Measurements from ENCODE around the gene SLC13A1.

Gene SLC13A1

GRCh38 chr7:123126171-123126570 lies 73.6 kb downstream of the SLC13A1 start:
- H3K36me3 ChIP-seq (ENCODE audit: insufficient read depth, low read length) = no peaks in the 10 kb centered on the region
- no peak for DNase-seq (ENCODE audit: low read depth, low spot score)
- H3K9ac ChIP-seq (ENCODE audit: insufficient read length) = no peak overlapping the region
- TF ChIP-seq FOXP2 (optimal IDR thresholded peaks at IDR 0.05; ENCODE audit: control extremely low read depth, extremely low read length, insufficient read depth) (no peak), EZH2 (IDR thresholded peaks at IDR 0.05) (no peak), POLR2AphosphoS5 (IDR thresholded peaks at IDR 0.05; ENCODE audit: borderline replicate concordance, low read depth, low read length) (no peak)
- no peak overlapping the region for H3K27ac ChIP-seq
- H3K9me3 ChIP-seq (ENCODE audit: low read depth, low read length) = no peaks in the 10 kb centered on the region
- no peak overlapping the region for H3K4me3 ChIP-seq

- H3K36me3 ChIP-seq (ENCODE audit: insufficient read depth, low read length) = no peaks in the 10 kb centered on the region
- H3K9me3 ChIP-seq (ENCODE audit: low read depth, low read length) = no peaks in the 10 kb centered on the region
- TF ChIP-seq POLR2AphosphoS5 (IDR thresholded peaks at IDR 0.05; ENCODE audit: borderline replicate concordance, low read depth, low read length) (no peak), EZH2 (IDR thresholded peaks at IDR 0.05) (no peak), FOXP2 (optimal IDR thresholded peaks at IDR 0.05; ENCODE audit: control extremely low read depth, extremely low read length, insufficient read depth) (no peak)
Measured at GRCh38 chr7:123125231-123125630, 74.5 kb downstream of the SLC13A1 start.

GRCh38 chr7:123122916-123123315 lies 76.9 kb downstream of the SLC13A1 start:
- Histone ChIP-seq H3K27ac (peak overlapping the region; percentile 79), H3K36me3 (ENCODE audit: insufficient read depth, low read length) (no peaks in the 10 kb centered on the region), H3K9me3 (ENCODE audit: low read depth, low read length) (no peaks in the 10 kb centered on the region), H3K4me3 (peak overlapping the region; percentile 17; the same call in 1 of the 2 replicates), H3K9ac (ENCODE audit: insufficient read length) (no peak overlapping the region)
- TF ChIP-seq EZH2 (IDR thresholded peaks at IDR 0.05) (no peak), FOXP2 (optimal IDR thresholded peaks at IDR 0.05; ENCODE audit: control extremely low read depth, extremely low read length, insufficient read depth) (no peak), POLR2AphosphoS5 (IDR thresholded peaks at IDR 0.05; ENCODE audit: borderline replicate concordance, low read depth, low read length) (no peak)
- DNase-seq (ENCODE audit: low read depth, low spot score) = no peak

More at GRCh38 chr7:123125231-123125630, 74.5 kb downstream of the SLC13A1 start:
- no peak overlapping the region for H3K4me3 ChIP-seq
- no peak overlapping the region for H3K27ac ChIP-seq
- no peak overlapping the region for H3K9ac ChIP-seq (ENCODE audit: insufficient read length)
- no peak for DNase-seq (ENCODE audit: low read depth, low spot score)

- no peak for TF ChIP-seq FOXP2 (optimal IDR thresholded peaks at IDR 0.05; ENCODE audit: control extremely low read depth, extremely low read length, insufficient read depth)
- TF ChIP-seq POLR2AphosphoS5 (IDR thresholded peaks at IDR 0.05; ENCODE audit: borderline replicate concordance, low read depth, low read length) = peak; percentile 34; the same call in 1 of the 2 replicates
- no peak for TF ChIP-seq EZH2 (IDR thresholded peaks at IDR 0.05)
- Histone ChIP-seq H3K27ac (peak overlapping the region; percentile 94), H3K9me3 (ENCODE audit: low read depth, low read length) (no peaks in the 10 kb centered on the region)
Measured at GRCh38 chr7:123120286-123120685, 79.5 kb downstream of the SLC13A1 start.

GRCh38 chr7:123115331-123115730 lies 84.4 kb downstream of the SLC13A1 start:
- Histone ChIP-seq H3K36me3 (ENCODE audit: insufficient read depth, low read length) (no peaks in the 10 kb centered on the region), H3K4me3 (no peak overlapping the region), H3K27ac (no peak overlapping the region), H3K9me3 (ENCODE audit: low read depth, low read length) (no peaks in the 10 kb centered on the region), H3K9ac (ENCODE audit: insufficient read length) (no peak overlapping the region)
- no peak for DNase-seq (ENCODE audit: low read depth, low spot score)
- TF ChIP-seq FOXP2 (optimal IDR thresholded peaks at IDR 0.05; ENCODE audit: control extremely low read depth, extremely low read length, insufficient read depth) = no peak
- no peak for TF ChIP-seq POLR2AphosphoS5 (IDR thresholded peaks at IDR 0.05; ENCODE audit: borderline replicate concordance, low read depth, low read length)
- no peak for TF ChIP-seq EZH2 (IDR thresholded peaks at IDR 0.05)

More at GRCh38 chr7:123120286-123120685, 79.5 kb downstream of the SLC13A1 start:
- Histone ChIP-seq H3K9ac (ENCODE audit: insufficient read length) (peak overlapping the region; percentile 30), H3K4me3 (peak overlapping the region; percentile 43), H3K36me3 (ENCODE audit: insufficient read depth, low read length) (no peaks in the 10 kb centered on the region)
- peak; percentile 90 for DNase-seq (ENCODE audit: low read depth, low spot score)

- Histone ChIP-seq H3K9ac (ENCODE audit: insufficient read length) (no peak overlapping the region), H3K4me3 (no peak overlapping the region), H3K27ac (no peak overlapping the region), H3K9me3 (ENCODE audit: low read depth, low read length) (no peaks in the 10 kb centered on the region), H3K36me3 (ENCODE audit: insufficient read depth, low read length) (no peaks in the 10 kb centered on the region)
- no peak for TF ChIP-seq POLR2AphosphoS5 (IDR thresholded peaks at IDR 0.05; ENCODE audit: borderline replicate concordance, low read depth, low read length)
- DNase-seq (ENCODE audit: low read depth, low spot score) = no peak
Measured at GRCh38 chr7:123114288-123114687, 85.5 kb downstream of the SLC13A1 start.

GRCh38 chr7:123112833-123113232 lies 86.9 kb downstream of the SLC13A1 start:
- DNase-seq (ENCODE audit: low read depth, low spot score) = no peak
- Histone ChIP-seq H3K27ac (no peak overlapping the region), H3K4me3 (no peak overlapping the region), H3K9me3 (ENCODE audit: low read depth, low read length) (no peaks in the 10 kb centered on the region), H3K9ac (ENCODE audit: insufficient read length) (no peak overlapping the region), H3K36me3 (ENCODE audit: insufficient read depth, low read length) (no peaks in the 10 kb centered on the region)
- no peak for TF ChIP-seq POLR2AphosphoS5 (IDR thresholded peaks at IDR 0.05; ENCODE audit: borderline replicate concordance, low read depth, low read length)
- TF ChIP-seq EZH2 (IDR thresholded peaks at IDR 0.05) = no peak
- no peak for TF ChIP-seq FOXP2 (optimal IDR thresholded peaks at IDR 0.05; ENCODE audit: control extremely low read depth, extremely low read length, insufficient read depth)

GRCh38 chr7:123099712-123100111 lies 100.1 kb downstream of the SLC13A1 start:
- Histone ChIP-seq H3K27ac (no peak overlapping the region), H3K4me3 (no peak overlapping the region), H3K36me3 (ENCODE audit: insufficient read depth, low read length) (no peaks in the 10 kb centered on the region), H3K9me3 (ENCODE audit: low read depth, low read length) (no peaks in the 10 kb centered on the region), H3K9ac (ENCODE audit: insufficient read length) (no peak overlapping the region)
- DNase-seq (ENCODE audit: low read depth, low spot score) = no peak
- TF ChIP-seq EZH2 (IDR thresholded peaks at IDR 0.05) (no peak), POLR2AphosphoS5 (IDR thresholded peaks at IDR 0.05; ENCODE audit: borderline replicate concordance, low read depth, low read length) (no peak), FOXP2 (optimal IDR thresholded peaks at IDR 0.05; ENCODE audit: control extremely low read depth, extremely low read length, insufficient read depth) (no peak)

- no peak for TF ChIP-seq FOXP2 (optimal IDR thresholded peaks at IDR 0.05; ENCODE audit: control extremely low read depth, extremely low read length, insufficient read depth)
- TF ChIP-seq POLR2AphosphoS5 (IDR thresholded peaks at IDR 0.05; ENCODE audit: borderline replicate concordance, low read depth, low read length) = no peak
- TF ChIP-seq EZH2 (IDR thresholded peaks at IDR 0.05) = no peak
- Histone ChIP-seq H3K27ac (no peak overlapping the region), H3K36me3 (ENCODE audit: insufficient read depth, low read length) (no peaks in the 10 kb centered on the region), H3K9me3 (ENCODE audit: low read depth, low read length) (no peaks in the 10 kb centered on the region), H3K4me3 (no peak overlapping the region), H3K9ac (ENCODE audit: insufficient read length) (no peak overlapping the region)
- DNase-seq (ENCODE audit: low read depth, low spot score) = no peak
Measured at GRCh38 chr7:123096976-123097375, 102.8 kb downstream of the SLC13A1 start.

Data from SK-N-MC (cell line).